H1 (cell line): Measurements from ENCODE around the gene EEPD1. TPM values are rescaled to one million over a fixed set of nuclear protein-coding genes. Genes with fewer than 3 reads are reported as not detected.
"Not testable (repeated sequence)": the region's sequence is repeated elsewhere in the genome, so short reads cannot be mapped to it uniquely, and the experiment has no call there.

Experiments used
- CTCF ChIA-PET: fragments of 300-600 bp; sonication (Branson Sonifier 250); formaldehyde crosslinking; loops from one replicate; lab custom pipeline; 2021; ENCODE audit not compliant: partially characterized antibody; lab: Charles Lee
- POLR2A ChIA-PET: fragments of 300-600 bp; sonication (Branson Sonifier 250); formaldehyde crosslinking; loops from one replicate; lab custom pipeline; 2021; ENCODE audit warnings: inconsistent platforms; ENCODE audit not compliant: partially characterized antibody; lab: Charles Lee
- DNase-seq, 2 experiments: peaks; one replicate each; pipeline versions ENCODE4 v3.0.0 to v3.0.0-alpha.2; 2010 to 2022; ENCODE audit warnings: low spot score in 2 of 2, low read depth in 1 of 2, mixed read lengths in 1 of 2
- FAIRE-seq: peaks from 2 replicates; lab custom pipeline; 2011; peaks lifted over from hg19 to GRCh38; lab: Jason Lieb, UNC
- H2AFZ ChIP-seq: 2 replicates; pipeline ENCODE4 v1.8.1; 2012; ENCODE audit warnings: low read length, inconsistent platforms
- H2AK5ac ChIP-seq: 2 replicates; pipeline ENCODE4 v1.6.1; 2013; ENCODE audit warnings: low read depth, low read length
- H2BK120ac ChIP-seq: replicated peaks from 2 replicates; pipeline ENCODE3; 2013; ENCODE audit warnings: low read depth, low read length, inconsistent platforms
- H2BK12ac ChIP-seq: 2 replicates; pipeline ENCODE4 v1.6.1; 2013; ENCODE audit warnings: low read depth, low read length
- H2BK15ac ChIP-seq: 2 replicates; pipeline ENCODE4 v1.6.1; 2013; ENCODE audit warnings: low read length
- H2BK20ac ChIP-seq: 2 replicates; pipeline ENCODE4 v1.6.1; 2013; ENCODE audit warnings: low read length
- H2BK5ac ChIP-seq: 2 replicates; pipeline ENCODE4 v1.6.1; 2013; ENCODE audit warnings: low read depth, low read length
- H3K14ac ChIP-seq: 2 replicates; pipeline ENCODE4 v1.6.1; 2013; ENCODE audit warnings: inconsistent platforms; ENCODE audit not compliant: insufficient read length
- H3K18ac ChIP-seq: 2 replicates; pipeline ENCODE4 v1.6.1; 2013; ENCODE audit warnings: low read length; ENCODE audit errors: extremely low read depth
- H3K23ac ChIP-seq: 2 replicates; pipeline ENCODE4 v1.6.1; 2013; ENCODE audit warnings: inconsistent platforms; ENCODE audit not compliant: insufficient read length
- H3K23me2 ChIP-seq: 2 replicates; pipeline ENCODE4 v1.6.1; 2013; ENCODE audit warnings: low read depth, low read length
- H3K27ac ChIP-seq: 2 replicates; pipeline ENCODE4 v1.6.1; 2011; ENCODE audit warnings: low read depth, low read length, inconsistent platforms
- H3K27me3 ChIP-seq, 4 experiments: replicated peaks in 1 of 4; 1 replicate in 1 of 4; 2 replicates in 3 of 4; pipeline versions ENCODE4 v1.6.1 to v1.8.1; 2011 to 2013; ENCODE audit warnings: low read length in 3 of 4, mild to moderate bottlenecking in 3 of 4, inconsistent platforms in 2 of 4, mixed read lengths in 2 of 4, moderate library complexity in 1 of 4; ENCODE audit not compliant: control insufficient read depth in 3 of 4, insufficient read depth in 3 of 4; ENCODE audit errors: extremely low read depth in 1 of 4
- H3K36me3 ChIP-seq, 4 experiments: 2 replicates each; pipeline versions ENCODE4 v1.6.1 to v1.8.1; 2011 to 2013; ENCODE audit warnings: mild to moderate bottlenecking in 4 of 4, low read length in 3 of 4, moderate library complexity in 2 of 4, control low read depth in 1 of 4, inconsistent platforms in 1 of 4; ENCODE audit not compliant: insufficient read depth in 4 of 4, control insufficient read depth in 2 of 4
- H3K4ac ChIP-seq: replicated peaks from 2 replicates; pipeline ENCODE3; 2013; ENCODE audit warnings: low read length, low read depth, mixed read lengths, inconsistent platforms; ENCODE audit not compliant: insufficient read length
- H3K4me1 ChIP-seq, 4 experiments: replicated peaks in 1 of 4; 1 replicate in 1 of 4; 2 replicates in 3 of 4; pipeline versions ENCODE4 v1.6.1 to v1.8.1; 2011 to 2013; ENCODE audit warnings: low read length in 3 of 4, inconsistent platforms in 2 of 4, mixed read lengths in 1 of 4; ENCODE audit not compliant: insufficient read depth in 4 of 4, control insufficient read depth in 3 of 4
- H3K4me2 ChIP-seq, 2 experiments: 2 replicates each; pipeline versions ENCODE4 v1.6.1 to v1.8.1; 2011 to 2013; ENCODE audit warnings: low read depth in 2 of 2, low read length in 2 of 2, control low read depth in 1 of 2, inconsistent platforms in 1 of 2, mild to moderate bottlenecking in 1 of 2; ENCODE audit not compliant: insufficient read depth in 1 of 2
- H3K4me3 ChIP-seq, 4 experiments: fragments of 200-600, 300-600 bp in 1 of 4; sonication (generic), shearing (Covaris generic), sonication (Bioruptor Twin) in 1 of 4; 2 replicates each; pipeline versions ENCODE4 v1.5.1 to v1.8.1; 2011 to 2016; ENCODE audit warnings: low read length in 4 of 4, low read depth in 3 of 4, control low read depth in 2 of 4, inconsistent platforms in 2 of 4, mild to moderate bottlenecking in 2 of 4, mixed read lengths in 1 of 4, moderate library complexity in 1 of 4; ENCODE audit not compliant: insufficient read depth in 2 of 4; ENCODE audit errors: extremely low read depth in 1 of 4
- H3K56ac ChIP-seq: replicated peaks from 2 replicates; pipeline ENCODE3; 2013; ENCODE audit warnings: low read depth, mild to moderate bottlenecking, mixed read lengths, low read length, inconsistent platforms; ENCODE audit not compliant: insufficient read length
- H3K79me1 ChIP-seq: 2 replicates; pipeline ENCODE4 v1.6.1; 2013; ENCODE audit warnings: low read depth, low read length, control low read depth
- H3K79me2 ChIP-seq, 2 experiments: 2 replicates each; pipeline versions ENCODE4 v1.6.1 to v1.8.1; 2012 to 2013; ENCODE audit warnings: low read length in 2 of 2, mild to moderate bottlenecking in 2 of 2, inconsistent platforms in 1 of 2; ENCODE audit not compliant: insufficient read depth in 2 of 2, control insufficient read depth in 1 of 2
- H3K9ac ChIP-seq, 4 experiments: replicated peaks in 1 of 4; 1 replicate in 1 of 4; 2 replicates in 3 of 4; pipeline versions ENCODE4 v1.6.1 to v1.8.1; 2011 to 2013; ENCODE audit warnings: low read depth in 3 of 4, low read length in 3 of 4, control low read depth in 2 of 4, mild to moderate bottlenecking in 2 of 4, moderate library complexity in 2 of 4, inconsistent platforms in 1 of 4; ENCODE audit errors: extremely low read depth in 1 of 4
- H3K9me3 ChIP-seq, 2 experiments: 2 replicates each; pipeline versions ENCODE4 v1.6.1 to v1.8.1; 2012 to 2013; ENCODE audit warnings: mild to moderate bottlenecking in 2 of 2, moderate library complexity in 2 of 2, control low read depth in 1 of 2, inconsistent platforms in 1 of 2, low read depth in 1 of 2, low read length in 1 of 2, mixed read lengths in 1 of 2; ENCODE audit not compliant: insufficient read depth in 2 of 2
- H4K20me1 ChIP-seq, 2 experiments: replicated peaks in 1 of 2; 2 replicates each; pipeline versions ENCODE3 to v1.8.1; 2011 to 2013; ENCODE audit warnings: inconsistent platforms in 2 of 2, low read length in 2 of 2, mild to moderate bottlenecking in 1 of 2; ENCODE audit not compliant: insufficient read depth in 2 of 2, control insufficient read depth in 1 of 2
- H4K5ac ChIP-seq: 2 replicates; pipeline ENCODE4 v1.6.1; 2013; ENCODE audit warnings: low read length, low read depth, mixed read lengths, inconsistent platforms; ENCODE audit not compliant: insufficient read length
- H4K8ac ChIP-seq: 2 replicates; pipeline ENCODE4 v1.8.0; 2013; ENCODE audit warnings: mild to moderate bottlenecking, moderate library complexity, low read length, inconsistent platforms; ENCODE audit not compliant: insufficient read depth; ENCODE audit errors: extremely low read depth
- H4K91ac ChIP-seq: replicated peaks from 2 replicates; pipeline ENCODE3; 2013; ENCODE audit warnings: low read length, mixed read lengths, inconsistent platforms; ENCODE audit not compliant: insufficient read length
- SAP30 ChIP-seq: fragments of 300-600 bp; sonication (generic); IDR thresholded peaks from 2 replicates; pipeline ENCODE4 v1.7.1; 2012; ENCODE audit warnings: low read length, moderate library complexity, mild to moderate bottlenecking, inconsistent platforms; ENCODE audit not compliant: insufficient read depth, insufficient replicate concordance
- WGBS, 2 experiments: shearing (Covaris generic) in 1 of 2; methylation state at CpG; one replicate each; pipeline versions ENCODE4 v1.1.6 to v1.1.7; 2013 to 2015; ENCODE audit warnings: low lambda C conversion rate in 2 of 2, mixed read lengths in 2 of 2, inconsistent platforms in 1 of 2, low coverage in 1 of 2, missing lambda C conversion rate in 1 of 2; ENCODE audit not compliant: insufficient replicate concordance in 2 of 2, insufficient coverage in 1 of 2, insufficient read length in 1 of 2; ENCODE audit errors: extremely low coverage in 1 of 2, missing lambda C conversion rate in 1 of 2; 5-methylcytosine and 5-hydroxymethylcytosine counted together
- polyA plus RNA-seq, 7 experiments: library from polyadenylated mRNA; depleted of rRNA in 3 of 7; stranded (reverse) in 5 of 7; unstranded in 2 of 7; fragments of >200 nt in 5 of 7; fragments of 200-250 nt in 2 of 7; gene quantifications; 1 replicate in 5 of 7; 2 replicates in 1 of 7; 4 replicates in 1 of 7; pipeline versions ENCODE4 v1.2.1 to v1.2.3, GENCODE V29; 2011 to 2013; ENCODE audit warnings: missing spikeins in 2 of 7, mixed read lengths in 2 of 7
- total RNA-seq: library from RNA; stranded (reverse); fragmentation: NEBNext Ultra II Directional; extraction: Animal tissue kit (Norgen Biotek cat#: 25700); gene quantifications from 2 replicates; pipeline ENCODE4 v1.2.1, GENCODE V29; 2021

The EEPD1 gene
- total and polyA plus RNA-seq, 2 of the 8 experiments (the other 6 are each of a cell fraction or from before 2014, with no cell fraction given) = 3.1 to 7.8 TPM

GRCh38 chr7:36103837-36104561, 49.1 kb upstream of the EEPD1 start (continued):
- TF ChIP-seq SAP30 = no peak

GRCh38 chr7:36106972-36107908, 45.8 kb upstream of the EEPD1 start:
- H4K8ac ChIP-seq, H3K9me3 ChIP-seq, H3K23me2 ChIP-seq, H3K79me2 ChIP-seq, H3K18ac ChIP-seq, H4K5ac ChIP-seq, H3K27me3 ChIP-seq, H2BK5ac ChIP-seq, H3K4me2 ChIP-seq, H3K9ac ChIP-seq, H3K4me1 ChIP-seq, H3K56ac ChIP-seq, H3K36me3 ChIP-seq, H4K20me1 ChIP-seq, H3K4me3 ChIP-seq, H2BK15ac ChIP-seq, H3K23ac ChIP-seq, H2AFZ ChIP-seq, H2BK20ac ChIP-seq, H3K14ac ChIP-seq, H2BK12ac ChIP-seq, H3K79me1 ChIP-seq, DNase-seq, H2BK120ac ChIP-seq, H3K4ac ChIP-seq, H3K27ac ChIP-seq, H2AK5ac ChIP-seq, H4K91ac ChIP-seq: not testable (repeated sequence)
- FAIRE-seq = peak; percentile 52
- POLR2A ChIA-PET = interaction anchor here (1.1 kb wide), 1 partner anchor 127 kb away, joined by 3 read pairs; no protein-coding TSS in a partner anchor
- CTCF ChIA-PET = interaction anchor here (0.6 to 3.0 kb wide), 3 partner anchors 86 to 1112 kb away, joined by 3 to 12 read pairs (median 3); no protein-coding TSS in a partner anchor
- 84% methylated on average over 6 of the region's 8 CpGs; no CpG with 5 or more reads in 1 of the 2 experiments for WGBS, 2 experiments
